H9 (cell line): Measurements from ENCODE around the gene CNNM4. TPM values are rescaled to one million over a fixed set of nuclear protein-coding genes. Genes with fewer than 3 reads are reported as not detected.

Source experiments
- DNase-seq: peaks from one replicate; pipeline ENCODE4 v3.0.0-alpha.2; 2017
- H2AFZ ChIP-seq: one replicate; pipeline ENCODE4 v1.6.1; 2013; ENCODE audit warnings: mild to moderate bottlenecking, low read length, control low read depth, moderate library complexity
- H2AK5ac ChIP-seq: 2 replicates; pipeline ENCODE4 v1.6.1; 2013; ENCODE audit warnings: low read length, control low read depth, mixed read lengths; ENCODE audit not compliant: insufficient read length
- H2BK120ac ChIP-seq: one replicate; pipeline ENCODE4 v1.6.1; 2013; ENCODE audit warnings: low read depth, mild to moderate bottlenecking, low read length, control low read depth, inconsistent platforms; ENCODE audit not compliant: poor library complexity, severe bottlenecking
- H2BK12ac ChIP-seq: 2 replicates; pipeline ENCODE4 v1.6.1; 2013; ENCODE audit warnings: low read length, control low read depth, mixed read lengths, low read depth; ENCODE audit not compliant: insufficient read length
- H2BK15ac ChIP-seq: 2 replicates; pipeline ENCODE4 v1.6.1; 2013; ENCODE audit warnings: low read depth, low read length, control low read depth
- H2BK20ac ChIP-seq: one replicate; pipeline ENCODE4 v1.6.1; 2013; ENCODE audit warnings: low read depth, mild to moderate bottlenecking, low read length, control low read depth, inconsistent platforms; ENCODE audit not compliant: poor library complexity, severe bottlenecking
- H2BK5ac ChIP-seq: 2 replicates; pipeline ENCODE4 v1.6.1; 2013; ENCODE audit warnings: low read length, control low read depth, mixed read lengths; ENCODE audit not compliant: insufficient read length
- H3K14ac ChIP-seq: 2 replicates; pipeline ENCODE4 v1.6.1; 2013; ENCODE audit warnings: low read length, control low read depth; ENCODE audit not compliant: insufficient read depth
- H3K18ac ChIP-seq: 2 replicates; pipeline ENCODE4 v1.6.1; 2013; ENCODE audit warnings: low read depth, mild to moderate bottlenecking, mixed read lengths, low read length, control low read depth; ENCODE audit not compliant: insufficient read length
- H3K23ac ChIP-seq: 2 replicates; pipeline ENCODE4 v1.6.1; 2013; ENCODE audit warnings: low read length, control low read depth, mixed read lengths, low read depth; ENCODE audit not compliant: insufficient read length
- H3K23me2 ChIP-seq: 2 replicates; pipeline ENCODE4 v1.6.1; 2013; ENCODE audit warnings: low read depth, mild to moderate bottlenecking, mixed read lengths, low read length, control low read depth; ENCODE audit not compliant: insufficient read length, poor library complexity, severe bottlenecking
- H3K27ac ChIP-seq: 2 replicates; pipeline ENCODE4 v1.5.1; 2013; ENCODE audit warnings: low read length, control low read depth, mixed read lengths, low read depth; ENCODE audit not compliant: insufficient read length
- H3K27me3 ChIP-seq: 2 replicates; pipeline ENCODE4 v1.6.1; 2013; ENCODE audit warnings: low read length, control low read depth, inconsistent platforms; ENCODE audit not compliant: insufficient read depth
- H3K4ac ChIP-seq: 2 replicates; pipeline ENCODE4 v1.6.1; 2013; ENCODE audit warnings: low read depth, mild to moderate bottlenecking, control low read depth, inconsistent platforms, low read length, moderate library complexity
- H3K4me1 ChIP-seq: 2 replicates; pipeline ENCODE4 v1.6.1; 2013; ENCODE audit warnings: low read length, control low read depth, inconsistent platforms; ENCODE audit not compliant: insufficient read depth
- H3K4me2 ChIP-seq: 2 replicates; pipeline ENCODE4 v1.6.1; 2013; ENCODE audit warnings: low read length, control low read depth, mixed read lengths; ENCODE audit not compliant: insufficient read length, insufficient read depth
- H3K56ac ChIP-seq: 2 replicates; pipeline ENCODE4 v1.6.1; 2013; ENCODE audit warnings: low read depth, mild to moderate bottlenecking, mixed read lengths, low read length, control low read depth; ENCODE audit not compliant: insufficient read length
- H3K79me1 ChIP-seq: 2 replicates; pipeline ENCODE4 v1.6.1; 2013; ENCODE audit warnings: low read depth, mild to moderate bottlenecking, moderate library complexity, low read length, control low read depth, inconsistent platforms; ENCODE audit not compliant: insufficient read depth, poor library complexity, severe bottlenecking
- H3K79me2 ChIP-seq: 2 replicates; pipeline ENCODE4 v1.6.1; 2013; ENCODE audit warnings: low read length, control low read depth, inconsistent platforms; ENCODE audit not compliant: insufficient read depth
- H3K9ac ChIP-seq: 2 replicates; pipeline ENCODE4 v1.6.1; 2013; ENCODE audit warnings: low read length, control low read depth, mixed read lengths; ENCODE audit not compliant: insufficient read length; ENCODE audit errors: extremely low read depth
- H3K9me3 ChIP-seq: one replicate; pipeline ENCODE4 v1.6.1; 2013; ENCODE audit warnings: low read depth, low read length, inconsistent platforms; ENCODE audit not compliant: control insufficient read depth
- H3T11ph ChIP-seq: one replicate; pipeline ENCODE4 v1.6.1; 2013; ENCODE audit warnings: mild to moderate bottlenecking, low read length, control low read depth, inconsistent platforms
- H4K20me1 ChIP-seq: one replicate; pipeline ENCODE4 v1.6.1; 2013; ENCODE audit not compliant: control insufficient read depth, insufficient read length, insufficient read depth
- H4K5ac ChIP-seq: 2 replicates; pipeline ENCODE4 v1.6.1; 2013; ENCODE audit warnings: low read depth, mild to moderate bottlenecking, mixed read lengths, low read length, control low read depth; ENCODE audit not compliant: insufficient read length
- H4K8ac ChIP-seq: replicated peaks from 2 replicates; pipeline ENCODE4 v1.6.1; 2013; ENCODE audit warnings: low read length, control low read depth, mixed read lengths, low read depth; ENCODE audit not compliant: insufficient read length
- H4K91ac ChIP-seq: 2 replicates; pipeline ENCODE4 v1.6.1; 2013; ENCODE audit warnings: low read depth, mild to moderate bottlenecking, moderate library complexity, mixed read lengths, low read length, control low read depth; ENCODE audit not compliant: insufficient read length
- H3K27ac Mint-ChIP-seq, 3 experiments: 2 replicates in 2 of 3; 3 replicates in 1 of 3; pipeline ENCODE4 v1.8.0; 2020 to 2021; ENCODE audit warnings: mixed read lengths in 3 of 3, mild to moderate bottlenecking in 1 of 3, moderate library complexity in 1 of 3
- H3K27me3 Mint-ChIP-seq: 2 replicates; pipeline ENCODE4 v1.8.0; 2021; ENCODE audit warnings: low read depth, mild to moderate bottlenecking, moderate library complexity, mixed read lengths
- H3K36me3 Mint-ChIP-seq, 3 experiments: 2 replicates in 2 of 3; 3 replicates in 1 of 3; pipeline ENCODE4 v1.8.0; 2020 to 2021; ENCODE audit warnings: low read depth in 3 of 3, mixed read lengths in 3 of 3; ENCODE audit not compliant: insufficient read depth in 1 of 3
- H3K4me1 Mint-ChIP-seq, 2 experiments: 2 replicates each; pipeline ENCODE4 v1.8.0; 2020; ENCODE audit warnings: mixed read lengths in 2 of 2
- H3K4me3 Mint-ChIP-seq, 2 experiments: 2 replicates in 1 of 2; 3 replicates in 1 of 2; pipeline ENCODE4 v1.8.0; 2020 to 2021; ENCODE audit warnings: mild to moderate bottlenecking in 2 of 2, mixed read lengths in 2 of 2, moderate library complexity in 1 of 2
- H3K9me3 Mint-ChIP-seq, 2 experiments: 2 replicates in 1 of 2; 3 replicates in 1 of 2; pipeline ENCODE4 v1.8.0; 2020; ENCODE audit warnings: mild to moderate bottlenecking in 2 of 2, mixed read lengths in 2 of 2, moderate library complexity in 1 of 2
- CTCF ChIP-seq: fragments of 200-600 bp; sonication (generic); conservative IDR thresholded peaks from 3 replicates; pipeline ENCODE4 v1.8.0; 2021; ENCODE audit warnings: antibody characterized with exemption, mild to moderate bottlenecking
- WGBS: extraction: QIAGEN DNeasy Blood & Tissue Kit; methylation state at CpG from one replicate; pipeline ENCODE4 v1.1.7; 2013; ENCODE audit warnings: missing lambda C conversion rate, low lambda C conversion rate, mixed read lengths; ENCODE audit not compliant: insufficient read length; ENCODE audit errors: extremely low coverage; 5-methylcytosine and 5-hydroxymethylcytosine counted together
- total RNA-seq: library from RNA; stranded (reverse); gene quantifications from 2 replicates; pipeline ENCODE4 v1.2.1, GENCODE V29; 2021

CNNM4 gene
- total RNA-seq, 1 experiment from 2014 or later = 8.5 TPM

- no peak overlapping the region for H4K91ac ChIP-seq
- H2BK15ac ChIP-seq = no peak overlapping the region
- no peak overlapping the region for H3K27ac ChIP-seq
- H3K9ac ChIP-seq = no peak overlapping the region
- H3K4me3 Mint-ChIP-seq = no peak overlapping the region
- no peak overlapping the region for H2BK120ac ChIP-seq
- no peak overlapping the region for H2BK5ac ChIP-seq
- no CpG with 5 or more reads among the region's 6 CpGs for WGBS
- no peaks in the 10 kb centered on the region for H3K9me3 ChIP-seq
- H3T11ph ChIP-seq = no peak overlapping the region
- H3K27me3 ChIP-seq = peaks cover 2% of the 10 kb centered on the region; the same call in 1 of the 2 replicates
- H4K5ac ChIP-seq = no peak overlapping the region
- no peak overlapping the region for H2BK12ac ChIP-seq
- no peak for DNase-seq
- no peaks in the 10 kb centered on the region for H3K79me1 ChIP-seq
- H4K20me1 ChIP-seq = no peaks in the 10 kb centered on the region
- peaks cover 25 to 33% of the 10 kb centered on the region in 2 experiments for H3K4me1 Mint-ChIP-seq
- H3K23ac ChIP-seq = no peak overlapping the region
- no peak overlapping the region for H2AFZ ChIP-seq
- H2AK5ac ChIP-seq = no peak overlapping the region
- H3K56ac ChIP-seq = no peak overlapping the region
- H4K8ac ChIP-seq = no peak overlapping the region
- no peaks in the 10 kb centered on the region for H3K9me3 Mint-ChIP-seq
- no peak overlapping the region for H2BK20ac ChIP-seq
- H3K27me3 Mint-ChIP-seq = peaks cover 15% of the 10 kb centered on the region
- TF ChIP-seq CTCF = no peak
- no peaks in the 10 kb centered on the region for H3K36me3 Mint-ChIP-seq
- no peak overlapping the region for H3K18ac ChIP-seq
- no peak overlapping the region for H3K4ac ChIP-seq
- H3K23me2 ChIP-seq = peaks cover 10% of the 10 kb centered on the region
- H3K27ac Mint-ChIP-seq = no peak overlapping the region
- no peaks in the 10 kb centered on the region for H3K79me2 ChIP-seq
- no peak overlapping the region for H3K14ac ChIP-seq
- H3K4me1 ChIP-seq = peaks cover 3% of the 10 kb centered on the region; the same call in 1 of the 2 replicates
- H3K4me2 ChIP-seq = no peak overlapping the region
Observed at GRCh38 chr2:96757477-96757860, 3.2 kb upstream of the CNNM4 start.
